ENCODE measurements around the gene SIRT4.
A peak's percentile ranks its signal among the peaks of the same experiment; 100 is the strongest.
"Not testable (repeated sequence)": the region's sequence is repeated elsewhere in the genome, so short reads cannot be mapped to it uniquely, and the experiment has no call there.

SIRT4 gene, protein sequence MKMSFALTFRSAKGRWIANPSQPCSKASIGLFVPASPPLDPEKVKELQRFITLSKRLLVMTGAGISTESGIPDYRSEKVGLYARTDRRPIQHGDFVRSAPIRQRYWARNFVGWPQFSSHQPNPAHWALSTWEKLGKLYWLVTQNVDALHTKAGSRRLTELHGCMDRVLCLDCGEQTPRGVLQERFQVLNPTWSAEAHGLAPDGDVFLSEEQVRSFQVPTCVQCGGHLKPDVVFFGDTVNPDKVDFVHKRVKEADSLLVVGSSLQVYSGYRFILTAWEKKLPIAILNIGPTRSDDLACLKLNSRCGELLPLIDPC

DNA sequence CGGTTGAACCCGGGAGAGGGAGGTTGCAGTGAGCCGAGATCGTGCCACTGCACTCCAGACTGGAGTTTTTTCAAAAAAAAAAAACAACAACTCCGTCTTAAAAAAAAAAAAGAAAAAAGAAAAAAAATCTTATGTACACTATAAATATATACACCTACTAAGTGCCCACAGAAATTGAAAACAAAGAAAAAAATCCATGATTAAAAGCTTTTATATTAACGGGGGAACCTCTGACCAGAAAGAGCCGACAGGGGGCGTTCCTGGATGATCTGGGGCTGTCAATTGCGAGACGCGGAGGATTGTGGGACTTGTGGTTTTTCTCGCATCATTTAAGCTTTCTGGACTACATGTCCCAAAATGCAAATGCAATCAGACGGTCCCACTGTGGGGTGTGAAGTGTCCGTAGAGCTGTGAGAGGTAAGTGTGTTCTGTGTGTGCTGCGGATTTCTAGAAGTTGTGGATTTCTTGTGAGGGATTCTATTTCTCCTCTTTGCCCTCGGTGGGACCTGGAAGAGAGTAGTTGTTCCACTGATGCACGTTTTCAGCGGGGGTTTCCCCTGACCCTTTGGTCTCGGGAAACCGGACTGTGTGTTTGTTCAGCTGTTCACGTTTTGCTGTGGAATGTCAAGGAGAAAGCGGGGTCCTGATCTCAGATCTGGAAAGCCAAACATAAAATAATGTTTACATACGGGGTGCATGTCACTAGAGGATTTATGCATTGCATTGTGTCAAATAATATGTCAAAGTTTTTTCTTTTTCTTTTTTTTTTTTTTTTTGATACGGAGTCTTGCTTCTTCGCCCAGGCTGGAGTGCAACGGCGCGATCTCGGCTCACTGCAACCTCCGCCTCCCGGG lies at the start of gene SIRT4:
Gene SIRT4 (plus strand): TSS at position 360 of the 854 bp plus-strand sequence. CDS start 1,241 bp downstream, outside the sequence.
- H3K4me1 Mint-ChIP-seq (ENCODE audit: low read depth): peaks cover 9% of the 10 kb centered on the region
- H3K27ac Mint-ChIP-seq: peak within 1 kb of the TSS; percentile 95
- H3K36me3 Mint-ChIP-seq: no peaks in the 10 kb centered on the region
- peak within 1 kb of the TSS; percentile 97 for H3K4me3 Mint-ChIP-seq
- H3K27me3 Mint-ChIP-seq: no peaks in the 10 kb centered on the region
- no peaks in the 10 kb centered on the region for H3K9me3 Mint-ChIP-seq (ENCODE audit: low read depth)

DNA sequence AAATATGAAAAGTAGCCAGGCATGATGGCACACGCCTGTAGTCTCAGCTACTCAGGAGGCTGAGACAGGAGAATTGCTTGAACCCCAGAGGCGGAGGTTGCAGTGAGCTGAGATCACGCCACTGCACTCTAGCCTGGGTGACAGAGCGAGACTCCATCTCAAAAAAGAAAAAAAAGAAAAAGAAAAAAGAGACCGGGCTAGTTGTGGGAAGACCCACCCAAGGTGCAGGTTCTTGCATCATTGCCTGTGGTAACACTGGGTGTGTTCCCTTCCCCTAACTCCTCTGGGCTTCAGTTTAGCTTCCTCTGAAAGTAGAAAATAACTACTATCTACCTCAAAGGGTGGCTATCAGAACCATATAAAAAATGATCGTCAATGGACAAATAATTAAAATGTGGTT lies 48.8 kb upstream of the SIRT4 start:
- not testable (repeated sequence) for H3K36me3 Mint-ChIP-seq; H3K9me3 Mint-ChIP-seq (ENCODE audit: low read depth)
- peak overlapping the region; percentile 78 for H3K4me3 Mint-ChIP-seq

DNA sequence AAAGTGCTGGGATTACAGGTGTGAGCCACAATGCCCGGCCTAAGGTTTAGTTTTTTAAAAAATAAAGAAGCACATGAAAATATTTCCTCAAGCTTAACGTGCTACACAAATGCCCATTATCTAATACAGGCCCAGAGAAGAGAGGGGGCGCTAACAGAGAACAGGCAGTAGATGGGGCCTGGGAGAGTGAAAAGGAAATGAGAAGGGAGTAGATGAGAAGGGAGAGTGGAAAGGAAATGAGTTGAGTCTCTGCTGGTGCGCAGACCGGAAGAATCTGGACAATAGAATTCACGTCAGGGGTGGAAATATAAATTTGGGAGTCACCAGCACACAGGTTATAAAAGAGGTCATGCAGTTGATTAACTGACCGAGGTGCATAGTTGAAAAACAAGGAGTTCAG lies 47.3 kb upstream of the SIRT4 start:
- H3K9me3 Mint-ChIP-seq (ENCODE audit: low read depth): no peaks in the 10 kb centered on the region
- H3K36me3 Mint-ChIP-seq: peaks cover 6% of the 10 kb centered on the region
- H3K27me3 Mint-ChIP-seq: no peaks in the 10 kb centered on the region
- H3K4me3 Mint-ChIP-seq: peak overlapping the region; percentile 8
- H3K27ac Mint-ChIP-seq: peak overlapping the region; percentile 70
- peaks cover 83% of the 10 kb centered on the region for H3K4me1 Mint-ChIP-seq (ENCODE audit: low read depth)

More for the DNA sequence above, 48.8 kb upstream of the SIRT4 start:
- peak overlapping the region; percentile 86 for H3K27ac Mint-ChIP-seq
- not testable (repeated sequence) for H3K27me3 Mint-ChIP-seq
- peaks cover 86% of the 10 kb centered on the region for H3K4me1 Mint-ChIP-seq (ENCODE audit: low read depth)

DNA sequence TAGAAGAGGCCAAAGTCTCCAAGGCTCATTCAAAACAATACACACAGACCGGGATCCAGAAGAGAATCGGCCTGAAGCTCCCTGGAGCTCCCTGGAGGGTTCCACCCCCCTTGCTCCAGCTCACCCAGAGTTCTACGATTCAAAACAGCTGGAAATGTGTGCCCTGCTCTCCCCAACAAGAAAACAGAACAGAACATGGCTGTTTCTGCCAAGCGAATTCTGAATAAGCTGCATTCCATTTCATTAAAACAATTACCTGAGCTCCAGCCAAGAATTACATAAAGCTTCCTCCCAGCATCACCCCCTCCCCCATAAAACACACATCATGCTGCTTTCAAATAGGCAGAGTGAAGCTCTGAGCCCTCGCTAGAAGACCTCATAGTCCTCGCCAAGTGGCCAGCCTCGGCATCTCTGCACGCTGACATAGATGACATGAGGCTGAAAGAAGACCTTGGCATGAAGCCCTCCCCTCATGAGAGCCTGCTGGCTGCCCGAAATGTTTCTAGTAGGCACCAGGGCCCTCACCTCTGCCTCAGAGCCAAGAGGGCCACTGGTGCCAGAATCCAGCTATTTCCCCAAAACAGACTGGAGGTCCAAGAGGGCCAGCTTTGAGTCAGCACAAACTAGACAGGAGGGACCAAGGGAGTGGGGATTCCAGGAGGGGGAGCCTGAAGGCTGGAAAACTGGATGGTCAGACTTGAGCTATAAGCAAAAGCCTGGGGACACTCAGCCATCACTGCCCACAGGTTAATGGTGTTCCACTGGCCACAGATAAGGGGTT lies 44.9 kb upstream of the SIRT4 start:
- H3K4me1 Mint-ChIP-seq (ENCODE audit: low read depth): peaks cover 85% of the 10 kb centered on the region
- peaks cover 6% of the 10 kb centered on the region for H3K36me3 Mint-ChIP-seq
- H3K9me3 Mint-ChIP-seq (ENCODE audit: low read depth): no peaks in the 10 kb centered on the region
- H3K27me3 Mint-ChIP-seq: no peaks in the 10 kb centered on the region
- H3K4me3 Mint-ChIP-seq: no peak overlapping the region
- H3K27ac Mint-ChIP-seq: peak overlapping the region; percentile 83

DNA sequence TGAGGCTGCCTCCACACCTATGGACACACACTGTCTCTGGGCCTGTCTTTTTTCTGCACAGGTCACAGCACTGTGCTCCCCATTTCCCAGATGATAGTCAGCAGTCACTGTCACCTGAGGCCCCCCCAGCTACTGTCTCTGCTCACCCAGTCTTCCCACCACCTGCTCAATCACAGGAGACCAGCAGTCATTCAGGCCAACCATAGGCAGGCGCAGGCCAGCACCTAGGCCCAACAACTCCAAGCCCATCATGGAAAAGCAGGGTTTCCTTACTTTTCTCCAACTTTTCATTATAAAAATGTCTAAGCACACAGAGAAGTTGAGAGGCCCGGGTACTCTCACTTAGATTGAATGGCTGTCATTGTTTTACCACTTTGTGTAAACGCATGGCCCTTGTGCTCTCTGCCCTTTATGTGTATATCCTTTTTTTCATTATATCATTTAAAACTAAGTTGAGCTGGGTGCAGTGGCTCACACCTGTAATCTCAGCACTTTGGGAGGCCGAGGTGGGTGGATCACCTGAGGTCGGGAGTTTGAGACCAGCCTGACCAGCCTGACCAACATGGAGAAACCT lies 43.7 kb upstream of the SIRT4 start:
- Mint-ChIP-seq H3K9me3 (ENCODE audit: low read depth) (no peaks in the 10 kb centered on the region), H3K4me1 (ENCODE audit: low read depth) (peaks cover 83% of the 10 kb centered on the region), H3K27me3 (no peaks in the 10 kb centered on the region), H3K27ac (peak overlapping the region; percentile 67), H3K4me3 (no peak overlapping the region), H3K36me3 (peaks cover 6% of the 10 kb centered on the region)

DNA sequence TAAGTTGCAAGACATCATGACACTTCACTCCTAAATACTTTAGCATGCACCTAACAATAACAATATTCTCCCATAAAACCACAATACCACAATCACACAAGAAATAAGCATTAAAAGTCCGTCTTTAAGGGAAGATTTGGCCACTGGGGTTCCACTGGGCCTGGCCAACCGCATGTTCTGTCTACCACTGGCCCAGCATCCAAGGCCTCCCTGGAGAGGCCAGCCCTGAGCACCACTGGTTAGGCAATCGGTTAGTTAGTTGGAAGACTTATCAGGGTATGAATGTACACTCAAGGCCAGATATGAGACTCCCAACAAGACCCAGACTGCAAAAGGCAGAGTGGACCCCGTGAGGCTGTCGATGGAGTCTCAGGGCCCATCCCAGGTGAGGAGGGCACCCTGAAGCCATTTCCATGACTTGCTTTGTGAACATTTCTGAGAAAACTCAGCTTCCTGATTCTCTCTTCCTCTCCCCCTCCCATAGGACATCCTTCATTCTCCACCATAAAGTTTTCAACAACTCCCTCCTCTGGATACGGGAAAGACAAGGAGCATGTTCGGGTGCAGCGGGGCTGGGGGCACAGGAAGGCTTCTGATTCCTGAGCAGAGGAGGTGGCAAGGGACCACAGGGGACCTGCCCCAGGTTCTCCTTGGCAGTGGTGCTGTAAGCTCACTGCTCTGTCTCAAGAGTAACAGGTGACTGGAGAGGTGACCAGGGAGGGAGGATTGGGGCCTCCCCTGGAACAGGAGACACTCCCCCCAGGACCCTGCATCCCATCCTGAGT lies 42.5 kb upstream of the SIRT4 start:
- peak overlapping the region; percentile 54 for H3K27ac Mint-ChIP-seq
- H3K4me3 Mint-ChIP-seq: no peak overlapping the region
- peaks cover 4% of the 10 kb centered on the region for H3K36me3 Mint-ChIP-seq
- no peaks in the 10 kb centered on the region for H3K27me3 Mint-ChIP-seq
- no peaks in the 10 kb centered on the region for H3K9me3 Mint-ChIP-seq (ENCODE audit: low read depth)
- peaks cover 86% of the 10 kb centered on the region for H3K4me1 Mint-ChIP-seq (ENCODE audit: low read depth)

DNA sequence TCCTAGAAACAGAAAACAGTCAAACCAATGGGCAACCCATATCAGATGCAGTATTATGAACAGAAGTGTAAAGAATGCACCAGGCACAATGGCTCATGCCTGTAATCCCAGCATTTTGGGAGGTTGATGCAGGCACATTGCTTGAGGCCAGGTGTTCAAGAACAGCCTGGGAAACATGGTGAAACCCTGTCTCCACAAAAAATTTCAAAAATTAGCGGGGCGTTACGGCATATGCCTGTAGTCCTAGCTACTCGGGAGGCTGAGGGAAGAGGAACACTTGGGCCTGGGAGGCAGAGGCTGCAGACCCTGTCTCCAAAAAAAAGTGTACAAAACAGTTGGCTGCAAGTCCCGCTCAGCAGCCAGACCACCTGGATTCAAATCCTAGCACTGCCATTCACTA lies 41.5 kb upstream of the SIRT4 start:
- Mint-ChIP-seq H3K9me3 (ENCODE audit: low read depth) (no peaks in the 10 kb centered on the region), H3K4me3 (peak overlapping the region; percentile 38), H3K27me3 (no peaks in the 10 kb centered on the region), H3K36me3 (no peaks in the 10 kb centered on the region), H3K27ac (peak overlapping the region; percentile 70), H3K4me1 (ENCODE audit: low read depth) (peaks cover 82% of the 10 kb centered on the region)

DNA sequence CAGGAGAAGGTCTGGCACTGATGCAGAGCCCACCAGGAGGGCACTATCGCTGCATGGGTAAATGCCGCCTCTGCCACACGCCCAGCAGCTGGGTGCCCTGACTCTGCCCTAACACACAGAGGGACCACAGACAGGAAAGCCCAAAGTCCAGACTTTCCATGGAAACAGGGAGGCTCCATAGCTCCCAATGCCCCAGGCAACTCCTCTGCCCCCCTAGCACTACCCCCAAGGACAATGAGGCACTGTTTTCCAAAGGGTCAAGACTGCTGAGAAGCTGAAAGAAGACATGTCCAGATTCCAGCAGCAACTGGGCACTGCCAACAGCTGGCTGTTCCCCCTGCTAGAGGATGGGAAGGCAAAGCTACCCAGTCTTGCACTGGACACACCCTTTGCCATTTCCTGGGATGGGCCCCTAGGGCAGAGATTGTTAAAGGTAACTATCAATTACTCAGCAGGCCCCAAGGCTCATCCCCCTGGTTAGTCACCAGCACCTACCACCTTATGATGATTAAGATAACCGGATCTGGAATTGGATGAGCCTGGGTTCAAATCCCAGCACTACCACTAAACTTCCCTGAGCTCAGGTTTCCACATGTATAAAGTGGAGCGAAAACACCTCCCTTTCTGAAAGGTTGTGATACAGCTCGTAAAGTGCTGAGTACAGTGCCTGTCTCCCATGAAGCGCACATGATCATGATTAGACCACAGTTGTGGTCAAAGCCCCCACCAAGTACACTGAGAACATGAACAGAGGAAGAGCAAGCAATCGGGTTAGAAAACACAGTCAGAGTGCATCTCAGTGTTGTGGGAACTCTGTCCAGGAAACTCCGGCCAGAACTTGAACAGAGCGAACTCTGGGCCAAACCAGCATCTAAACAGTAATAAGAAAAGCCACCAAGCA lies 39.9 kb upstream of the SIRT4 start:
- Mint-ChIP-seq H3K9me3 (ENCODE audit: low read depth) (no peaks in the 10 kb centered on the region), H3K27ac (peak overlapping the region; percentile 76), H3K4me3 (peak overlapping the region; percentile 81), H3K27me3 (no peaks in the 10 kb centered on the region), H3K36me3 (no peaks in the 10 kb centered on the region), H3K4me1 (ENCODE audit: low read depth) (peaks cover 75% of the 10 kb centered on the region)

DNA sequence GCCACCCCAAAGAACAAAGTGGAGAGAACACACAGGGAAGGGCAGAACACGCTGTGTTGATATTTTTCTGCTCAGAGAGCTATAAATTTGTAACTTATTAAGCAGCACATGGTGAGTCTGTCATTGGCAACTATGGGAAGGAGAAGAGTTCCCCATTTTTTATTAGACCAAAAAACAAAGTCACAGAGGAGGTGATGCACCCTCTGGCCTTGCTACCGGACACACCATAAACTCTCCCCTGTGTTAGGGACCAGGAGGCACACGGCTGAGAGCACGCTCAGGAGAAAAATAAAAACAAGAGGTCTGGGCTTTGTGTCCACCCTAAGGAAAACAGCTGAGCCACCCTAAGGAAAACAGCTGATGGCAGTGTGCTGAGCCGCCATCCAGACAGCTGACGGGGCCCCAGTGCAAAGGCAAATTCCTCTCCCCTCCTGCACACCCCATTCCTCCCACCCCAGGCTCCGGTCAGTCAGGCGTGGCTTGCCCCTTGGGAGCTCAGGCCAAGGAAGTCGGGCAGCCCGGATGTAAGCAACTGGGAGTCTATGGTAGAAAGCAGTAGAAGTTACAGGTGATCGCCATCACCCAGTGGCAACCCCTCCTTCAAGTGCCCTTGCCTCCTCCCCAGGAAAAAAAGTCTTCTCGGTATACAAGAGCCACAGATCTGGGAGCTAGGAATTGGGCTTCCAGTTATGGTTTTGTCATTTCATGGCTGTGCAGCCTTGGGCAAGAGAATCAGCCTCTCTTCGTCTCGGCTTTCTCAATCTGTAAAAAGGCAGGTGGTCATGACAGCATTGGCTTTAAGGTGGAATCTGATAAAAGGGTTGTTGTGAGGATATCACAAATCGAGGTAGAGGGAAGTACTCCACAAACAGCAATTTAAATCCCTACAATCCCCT lies 39.0 kb upstream of the SIRT4 start:
- H3K4me1 Mint-ChIP-seq (ENCODE audit: low read depth): peaks cover 66% of the 10 kb centered on the region
- no peaks in the 10 kb centered on the region for H3K36me3 Mint-ChIP-seq
- H3K27me3 Mint-ChIP-seq: no peaks in the 10 kb centered on the region
- no peaks in the 10 kb centered on the region for H3K9me3 Mint-ChIP-seq (ENCODE audit: low read depth)
- peak overlapping the region; percentile 76 for H3K27ac Mint-ChIP-seq
- H3K4me3 Mint-ChIP-seq: peak overlapping the region; percentile 92

DNA sequence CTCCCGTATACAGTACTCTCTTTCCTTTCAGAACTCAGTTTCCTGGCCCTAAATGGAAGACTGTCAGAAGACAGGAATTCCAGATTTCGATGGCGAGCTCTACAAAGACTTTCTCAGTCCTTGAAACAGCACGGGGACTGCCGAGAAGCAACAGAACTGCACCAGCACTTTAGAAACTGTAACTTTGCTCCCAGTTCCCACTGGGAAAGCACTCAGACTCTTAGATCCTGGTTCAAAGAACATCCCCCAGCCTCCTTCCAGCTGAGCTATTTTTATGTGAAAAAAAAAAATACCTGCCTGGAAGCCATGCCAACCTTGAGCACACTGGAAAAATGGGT lies 38.4 kb upstream of the SIRT4 start:
- H3K4me1 Mint-ChIP-seq (ENCODE audit: low read depth): peaks cover 60% of the 10 kb centered on the region
- H3K36me3 Mint-ChIP-seq: no peaks in the 10 kb centered on the region
- H3K4me3 Mint-ChIP-seq: peak overlapping the region; percentile 92
- no peaks in the 10 kb centered on the region for H3K9me3 Mint-ChIP-seq (ENCODE audit: low read depth)
- peak overlapping the region; percentile 85 for H3K27ac Mint-ChIP-seq
- no peaks in the 10 kb centered on the region for H3K27me3 Mint-ChIP-seq

DNA sequence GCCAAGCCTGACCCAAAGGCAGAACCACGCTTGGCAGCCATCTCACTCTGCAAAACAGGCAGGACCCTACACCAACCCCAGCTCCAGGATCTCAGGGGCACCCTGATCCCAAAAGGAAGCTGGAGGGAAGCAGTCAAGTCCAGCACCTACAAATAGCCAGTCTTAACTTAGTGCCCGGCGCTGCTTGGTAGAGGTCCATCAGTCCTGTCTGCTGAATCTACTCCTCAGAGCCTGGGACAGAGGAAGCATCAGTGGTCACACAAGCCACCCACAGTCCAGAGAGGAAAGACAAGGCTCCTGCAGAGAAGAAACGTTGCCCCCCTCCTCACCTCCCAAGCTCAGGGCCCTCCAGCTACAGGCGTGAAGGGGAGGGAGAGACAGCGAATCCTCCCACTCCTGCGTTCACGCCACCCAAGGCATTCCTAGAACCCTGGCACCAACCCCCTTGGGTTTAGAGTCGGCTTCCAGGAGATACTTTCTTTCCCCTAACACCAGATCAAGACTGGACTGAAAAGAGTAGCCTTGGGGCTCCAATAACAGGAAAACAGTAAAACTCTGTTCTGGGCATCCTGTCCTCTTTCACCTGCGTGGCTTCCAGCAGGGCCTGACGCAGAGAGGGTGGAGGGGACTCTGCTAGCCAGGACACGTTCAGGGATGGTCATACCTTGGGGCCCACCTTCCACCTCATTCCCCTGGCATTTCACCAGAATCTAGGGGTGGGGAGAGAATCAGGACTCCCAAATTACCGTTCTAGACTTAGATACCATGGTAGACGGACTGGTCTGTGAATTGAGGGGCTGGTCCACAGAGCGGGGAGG lies 37.8 kb upstream of the SIRT4 start:
- peak overlapping the region; percentile 92 for H3K4me3 Mint-ChIP-seq
- H3K36me3 Mint-ChIP-seq: no peaks in the 10 kb centered on the region
- H3K27ac Mint-ChIP-seq: peak overlapping the region; percentile 85
- no peaks in the 10 kb centered on the region for H3K27me3 Mint-ChIP-seq
- no peaks in the 10 kb centered on the region for H3K9me3 Mint-ChIP-seq (ENCODE audit: low read depth)
- H3K4me1 Mint-ChIP-seq (ENCODE audit: low read depth): peaks cover 59% of the 10 kb centered on the region

DNA sequence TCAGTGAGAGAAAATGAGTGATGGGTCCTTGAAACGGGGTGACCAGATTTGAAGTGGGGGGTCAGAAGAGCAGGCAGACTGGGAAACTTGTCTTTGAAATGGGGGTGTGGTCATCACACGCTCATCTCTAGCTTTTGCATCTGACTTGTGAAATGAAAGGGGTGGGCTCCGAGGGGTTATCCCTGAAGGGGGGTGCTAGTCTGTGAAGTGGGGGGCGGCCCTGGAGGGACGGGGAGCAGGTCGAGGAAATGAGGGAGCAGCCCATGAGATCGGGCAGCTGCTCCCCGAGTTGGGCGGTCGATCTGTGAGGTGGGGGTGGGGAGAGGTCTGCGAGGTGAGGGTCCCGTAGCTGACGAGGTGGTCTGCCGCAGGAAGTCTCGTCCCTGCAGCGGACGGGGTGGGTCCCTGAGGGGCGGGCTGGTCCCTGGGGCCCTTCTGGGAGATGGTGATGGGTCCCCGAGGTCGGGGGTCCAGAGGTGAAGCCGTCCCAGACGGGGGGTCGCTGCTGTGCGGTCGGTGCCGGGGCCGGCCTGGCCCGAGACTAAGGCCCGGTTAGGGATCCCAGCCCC lies 37.1 kb upstream of the SIRT4 start:
- no peaks in the 10 kb centered on the region for H3K27me3 Mint-ChIP-seq
- H3K4me1 Mint-ChIP-seq (ENCODE audit: low read depth): peaks cover 52% of the 10 kb centered on the region

More for the DNA sequence above, 37.1 kb upstream of the SIRT4 start:
- peak overlapping the region; percentile 85 for H3K27ac Mint-ChIP-seq
- H3K9me3 Mint-ChIP-seq (ENCODE audit: low read depth): no peaks in the 10 kb centered on the region
- H3K4me3 Mint-ChIP-seq: peak overlapping the region; percentile 92
- no peaks in the 10 kb centered on the region for H3K36me3 Mint-ChIP-seq
